ENCODE results near the gene ADGRG1.

Gene ADGRG1

GRCh38 chr16:57606147-57606846 is 22.1 kb upstream of the ADGRG1 start:
- DNase-seq: no peak

GRCh38 chr16:57606847-57607501 is 21.5 kb upstream of the ADGRG1 start:
- no peak for DNase-seq

- DNase-seq: no peak
Observed at GRCh38 chr16:57607676-57608461, 20.6 kb upstream of the ADGRG1 start.

GRCh38 chr16:57608462-57609113 is 19.8 kb upstream of the ADGRG1 start:
- DNase-seq: no peak

- DNase-seq: no peak
Observed at GRCh38 chr16:57609541-57610401, 18.7 kb upstream of the ADGRG1 start.

GRCh38 chr16:57610611-57611010 is 17.8 kb upstream of the ADGRG1 start:
- DNase-seq: no peak

GRCh38 chr16:57611181-57611580 is 17.2 kb upstream of the ADGRG1 start:
- DNase-seq: no peak

- no peak for DNase-seq
Observed at GRCh38 chr16:57611706-57612105, 16.7 kb upstream of the ADGRG1 start.

GRCh38 chr16:57612494-57612893 is 15.9 kb upstream of the ADGRG1 start:
- DNase-seq: no peak

- no peak for DNase-seq
Observed at GRCh38 chr16:57613514-57613913, 14.9 kb upstream of the ADGRG1 start.

GRCh38 chr16:57614536-57614935 is 13.9 kb upstream of the ADGRG1 start:
- no peak for DNase-seq

GRCh38 chr16:57614944-57615343 is 13.5 kb upstream of the ADGRG1 start:
- DNase-seq: no peak

- no peak for DNase-seq
Observed at GRCh38 chr16:57615813-57616212, 12.6 kb upstream of the ADGRG1 start.

- DNase-seq: no peak
Observed at GRCh38 chr16:57616241-57616640, 12.2 kb upstream of the ADGRG1 start.

- no peak for DNase-seq
Observed at GRCh38 chr16:57616876-57617275, 11.6 kb upstream of the ADGRG1 start.

- no peak for DNase-seq
Observed at GRCh38 chr16:57617604-57618111, 10.8 kb upstream of the ADGRG1 start.

GRCh38 chr16:57618296-57619132 is 9.9 kb upstream of the ADGRG1 start:
- no peak for DNase-seq

- no peak for DNase-seq
Observed at GRCh38 chr16:57619133-57619605, 9.3 kb upstream of the ADGRG1 start.

- peak; percentile 11 for DNase-seq
Observed at GRCh38 chr16:57619606-57620334, 8.7 kb upstream of the ADGRG1 start.
